ENCODE results near the gene EDIL3.

Gene EDIL3

GRCh38 chr5:84392836-84393235, 8.2 kb upstream of the EDIL3 start:
- H3K4me2 ChIP-seq (ENCODE audit: low read length) = no peak overlapping the region
- no peaks in the 10 kb centered on the region for H3K27me3 ChIP-seq (ENCODE audit: insufficient read depth, low read length, poor library complexity)
- no peak overlapping the region for H2BK15ac ChIP-seq (replicated peaks; ENCODE audit: low read depth)
- no peak overlapping the region for H3K56ac ChIP-seq (ENCODE audit: low read length)
- no CpG with 5 or more reads among the region's 2 CpGs for WGBS (ENCODE audit: extremely low coverage, insufficient coverage, low lambda C conversion rate)
- H3K4me3 ChIP-seq (ENCODE audit: low read length) = no peak overlapping the region
- no peak for DNase-seq
- H3K79me1 ChIP-seq (ENCODE audit: low read length) = no peaks in the 10 kb centered on the region
- H2AK5ac ChIP-seq (ENCODE audit: low read length) = no peak overlapping the region
- H2BK5ac ChIP-seq (ENCODE audit: low read length) = no peak overlapping the region
- no peak overlapping the region for H2BK120ac ChIP-seq (ENCODE audit: low read depth, low read length)
- no peaks in the 10 kb centered on the region for H3K79me2 ChIP-seq (ENCODE audit: control insufficient read depth, insufficient read depth, low read length)
- H3K36me3 ChIP-seq (ENCODE audit: control insufficient read depth, insufficient read depth, low read length) = no peaks in the 10 kb centered on the region
- no peak overlapping the region for H3K18ac ChIP-seq (ENCODE audit: low read length)
- no peaks in the 10 kb centered on the region for H3K4me1 ChIP-seq (ENCODE audit: control insufficient read depth, low read depth, low read length)
- no peak overlapping the region for H3K4ac ChIP-seq (ENCODE audit: low read depth, low read length)
- H4K8ac ChIP-seq (ENCODE audit: low read depth, low read length) = no peak overlapping the region
- H3K9ac ChIP-seq (ENCODE audit: low read length) = no peak overlapping the region
- no peak overlapping the region for H3K27ac ChIP-seq (ENCODE audit: low read depth, low read length)
- H4K5ac ChIP-seq (ENCODE audit: low read length) = no peak overlapping the region
- H3K23ac ChIP-seq (ENCODE audit: low read length) = no peak overlapping the region

DNA sequence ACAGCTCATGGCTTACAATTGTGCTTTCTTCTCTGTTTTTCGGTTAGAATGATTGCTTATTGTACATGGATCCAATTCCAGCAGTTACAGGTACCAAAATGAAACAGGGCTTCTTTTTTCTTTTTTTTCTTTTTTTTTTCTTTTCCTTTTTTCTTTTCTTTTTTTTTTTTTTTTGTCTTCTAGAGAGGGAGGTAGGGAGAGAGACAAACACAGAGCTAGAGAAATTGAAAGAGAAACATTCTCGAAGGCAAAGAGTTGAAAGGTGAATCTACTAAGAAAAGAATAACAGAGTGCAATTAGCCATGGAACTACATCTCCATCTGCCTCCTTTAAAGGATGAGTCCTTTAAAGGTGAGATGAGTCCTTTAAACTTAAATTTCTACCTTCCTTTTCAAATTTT, 1.0 kb upstream of the EDIL3 start:
- WGBS (ENCODE audit: extremely low coverage, insufficient coverage, low lambda C conversion rate) = no CpG with 5 or more reads among the region's 2 CpGs
- Histone ChIP-seq H3K56ac (ENCODE audit: low read length) (no peak overlapping the region), H3K4me2 (ENCODE audit: low read length) (no peak overlapping the region), H3K4ac (ENCODE audit: low read depth, low read length) (no peak overlapping the region), H2BK120ac (ENCODE audit: low read depth, low read length) (no peak overlapping the region), H4K8ac (ENCODE audit: low read depth, low read length) (no peak overlapping the region), H3K79me2 (ENCODE audit: control insufficient read depth, insufficient read depth, low read length) (no peaks in the 10 kb centered on the region), H2AK5ac (ENCODE audit: low read length) (no peak overlapping the region), H3K9ac (ENCODE audit: low read length) (no peak overlapping the region), H3K79me1 (ENCODE audit: low read length) (no peaks in the 10 kb centered on the region), H3K27me3 (ENCODE audit: insufficient read depth, low read length, poor library complexity) (no peaks in the 10 kb centered on the region), H3K23ac (ENCODE audit: low read length) (no peak overlapping the region), H3K4me3 (ENCODE audit: low read length) (no peak overlapping the region), H3K4me1 (ENCODE audit: control insufficient read depth, low read depth, low read length) (no peaks in the 10 kb centered on the region), H2BK15ac (replicated peaks; ENCODE audit: low read depth) (no peak overlapping the region), H4K5ac (ENCODE audit: low read length) (no peak overlapping the region), H3K27ac (ENCODE audit: low read depth, low read length) (no peak overlapping the region), H3K18ac (ENCODE audit: low read length) (no peak overlapping the region), H3K36me3 (ENCODE audit: control insufficient read depth, insufficient read depth, low read length) (no peaks in the 10 kb centered on the region), H2BK5ac (ENCODE audit: low read length) (no peak overlapping the region)
- no peak for DNase-seq

DNA sequence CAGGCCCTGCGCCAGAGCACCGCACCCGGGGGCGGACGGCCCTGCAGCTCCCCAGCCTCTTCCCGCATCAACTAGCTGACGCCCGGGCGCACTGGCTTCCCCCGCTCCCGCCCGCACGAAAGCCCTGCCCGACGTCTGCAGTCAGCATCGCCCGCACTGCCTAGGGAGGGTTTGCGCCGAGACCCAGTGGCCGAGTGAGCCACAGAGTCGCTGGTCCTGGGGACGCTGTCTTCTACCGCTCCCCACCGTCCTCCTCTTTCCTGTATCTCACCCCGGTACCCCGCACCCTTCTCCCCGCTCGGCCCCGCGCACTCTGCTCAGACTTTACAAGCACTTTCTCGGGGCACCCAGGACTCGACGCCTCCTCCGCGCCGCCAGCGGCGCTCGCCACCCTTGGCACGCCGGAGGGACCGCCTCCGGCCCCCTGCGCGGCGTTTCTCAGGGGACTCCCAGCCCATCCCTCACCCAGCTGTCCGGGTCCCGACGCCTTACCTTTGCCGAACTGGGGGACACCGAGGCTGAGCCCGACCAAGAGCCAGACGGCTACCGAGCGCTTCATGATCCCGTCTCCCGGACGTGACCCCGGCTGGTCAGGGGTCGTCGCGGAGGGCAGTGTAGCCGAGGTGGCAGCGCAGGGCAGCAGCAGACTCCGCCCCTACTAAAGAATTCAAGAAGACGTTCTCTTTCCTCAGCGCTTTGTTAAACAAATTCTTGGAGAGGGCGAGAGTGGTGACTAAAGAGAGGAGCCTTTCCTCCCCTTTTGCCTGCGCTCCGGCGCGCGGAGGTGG, 670 bp downstream of the EDIL3 start:
- no peaks in the 10 kb centered on the region for H3K36me3 ChIP-seq (ENCODE audit: control insufficient read depth, insufficient read depth, low read length)
- H3K4me2 ChIP-seq (ENCODE audit: low read length) = peak overlapping the region; percentile 98
- no peak overlapping the region for H4K5ac ChIP-seq (ENCODE audit: low read length)
- peak overlapping the region; percentile 71 for H3K4me3 ChIP-seq (ENCODE audit: low read length)
- H3K9ac ChIP-seq (ENCODE audit: low read length) = peak overlapping the region; percentile 28
- H3K27ac ChIP-seq (ENCODE audit: low read depth, low read length) = no peak overlapping the region
- no peak overlapping the region for H2BK5ac ChIP-seq (ENCODE audit: low read length)
- H3K23ac ChIP-seq (ENCODE audit: low read length) = peak overlapping the region; percentile 1
- no peaks in the 10 kb centered on the region for H3K79me2 ChIP-seq (ENCODE audit: control insufficient read depth, insufficient read depth, low read length)
- H3K56ac ChIP-seq (ENCODE audit: low read length) = peak overlapping the region; percentile 83
- no peak overlapping the region for H4K8ac ChIP-seq (ENCODE audit: low read depth, low read length)
- H3K18ac ChIP-seq (ENCODE audit: low read length) = peak overlapping the region; percentile 22
- H2BK15ac ChIP-seq (replicated peaks; ENCODE audit: low read depth) = no peak overlapping the region
- peak; percentile 71 for DNase-seq
- no peaks in the 10 kb centered on the region for H3K27me3 ChIP-seq (ENCODE audit: insufficient read depth, low read length, poor library complexity)
- H2AK5ac ChIP-seq (ENCODE audit: low read length) = no peak overlapping the region
- no peaks in the 10 kb centered on the region for H3K4me1 ChIP-seq (ENCODE audit: control insufficient read depth, low read depth, low read length)
- no CpG with 5 or more reads among the region's 73 CpGs for WGBS (ENCODE audit: extremely low coverage, insufficient coverage, low lambda C conversion rate)
- H3K4ac ChIP-seq (ENCODE audit: low read depth, low read length) = no peak overlapping the region
- no peaks in the 10 kb centered on the region for H3K79me1 ChIP-seq (ENCODE audit: low read length)
- no peak overlapping the region for H2BK120ac ChIP-seq (ENCODE audit: low read depth, low read length)

DNA sequence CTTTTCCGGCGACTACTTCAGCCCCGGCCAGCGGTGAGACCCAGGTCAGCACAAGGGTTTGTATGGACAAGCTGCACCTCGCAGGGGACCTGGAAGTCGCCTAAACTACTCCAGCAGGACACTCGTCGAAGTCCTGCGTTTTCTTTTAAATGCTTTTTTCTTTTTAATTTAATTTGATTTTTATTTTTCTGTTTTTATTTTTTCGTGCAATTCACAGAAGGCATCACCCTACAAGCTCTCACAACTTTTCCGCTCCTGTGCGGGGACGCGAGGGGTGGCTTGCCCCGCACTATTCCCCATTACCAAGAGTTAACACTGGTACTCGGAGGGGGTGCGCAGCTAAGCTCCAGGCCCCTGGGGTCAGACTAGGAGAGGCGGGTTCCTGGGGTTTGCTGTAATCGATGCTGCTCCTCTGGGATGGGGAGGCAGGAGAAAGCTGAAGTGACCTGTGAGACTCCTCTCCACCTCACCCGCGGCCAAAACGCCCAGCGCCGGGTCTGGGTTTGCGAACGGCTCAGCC, 1.3 kb downstream of the EDIL3 start:
- H3K4me1 ChIP-seq (ENCODE audit: control insufficient read depth, low read depth, low read length) = no peaks in the 10 kb centered on the region
- H3K23ac ChIP-seq (ENCODE audit: low read length) = peak overlapping the region; percentile 1
- no peak overlapping the region for H2AK5ac ChIP-seq (ENCODE audit: low read length)
- H3K27ac ChIP-seq (ENCODE audit: low read depth, low read length) = no peak overlapping the region
- no peak overlapping the region for H4K8ac ChIP-seq (ENCODE audit: low read depth, low read length)
- no peak overlapping the region for H2BK120ac ChIP-seq (ENCODE audit: low read depth, low read length)
- H3K4me3 ChIP-seq (ENCODE audit: low read length) = peak overlapping the region; percentile 71
- H3K4ac ChIP-seq (ENCODE audit: low read depth, low read length) = no peak overlapping the region
- H3K56ac ChIP-seq (ENCODE audit: low read length) = peak overlapping the region; percentile 96
- H3K18ac ChIP-seq (ENCODE audit: low read length) = no peak overlapping the region
- WGBS (ENCODE audit: extremely low coverage, insufficient coverage, low lambda C conversion rate) = no CpG with 5 or more reads among the region's 26 CpGs
- H3K4me2 ChIP-seq (ENCODE audit: low read length) = peak overlapping the region; percentile 98
- peak; percentile 38 for DNase-seq
- H2BK15ac ChIP-seq (replicated peaks; ENCODE audit: low read depth) = no peak overlapping the region
- no peaks in the 10 kb centered on the region for H3K27me3 ChIP-seq (ENCODE audit: insufficient read depth, low read length, poor library complexity)
- no peaks in the 10 kb centered on the region for H3K79me2 ChIP-seq (ENCODE audit: control insufficient read depth, insufficient read depth, low read length)
- H3K9ac ChIP-seq (ENCODE audit: low read length) = peak overlapping the region; percentile 83
- no peak overlapping the region for H2BK5ac ChIP-seq (ENCODE audit: low read length)
- no peaks in the 10 kb centered on the region for H3K79me1 ChIP-seq (ENCODE audit: low read length)
- H4K5ac ChIP-seq (ENCODE audit: low read length) = no peak overlapping the region
- no peaks in the 10 kb centered on the region for H3K36me3 ChIP-seq (ENCODE audit: control insufficient read depth, insufficient read depth, low read length)

- no peak overlapping the region for H2BK15ac ChIP-seq (replicated peaks; ENCODE audit: low read depth)
- no peaks in the 10 kb centered on the region for H3K4me1 ChIP-seq (ENCODE audit: control insufficient read depth, low read depth, low read length)
- H4K5ac ChIP-seq (ENCODE audit: low read length) = no peak overlapping the region
- peak overlapping the region; percentile 96 for H3K56ac ChIP-seq (ENCODE audit: low read length)
- no peak overlapping the region for H3K4ac ChIP-seq (ENCODE audit: low read depth, low read length)
- no peak overlapping the region for H3K27ac ChIP-seq (ENCODE audit: low read depth, low read length)
- H3K18ac ChIP-seq (ENCODE audit: low read length) = no peak overlapping the region
- no peak overlapping the region for H4K8ac ChIP-seq (ENCODE audit: low read depth, low read length)
- H2AK5ac ChIP-seq (ENCODE audit: low read length) = no peak overlapping the region
- H3K23ac ChIP-seq (ENCODE audit: low read length) = no peak overlapping the region
- no peaks in the 10 kb centered on the region for H3K27me3 ChIP-seq (ENCODE audit: insufficient read depth, low read length, poor library complexity)
- peak overlapping the region; percentile 98 for H3K4me2 ChIP-seq (ENCODE audit: low read length)
- H3K79me2 ChIP-seq (ENCODE audit: control insufficient read depth, insufficient read depth, low read length) = no peaks in the 10 kb centered on the region
- peak overlapping the region; percentile 19 for H2BK5ac ChIP-seq (ENCODE audit: low read length)
- H3K79me1 ChIP-seq (ENCODE audit: low read length) = no peaks in the 10 kb centered on the region
- H3K4me3 ChIP-seq (ENCODE audit: low read length) = peak overlapping the region; percentile 79
- no peak overlapping the region for H2BK120ac ChIP-seq (ENCODE audit: low read depth, low read length)
- DNase-seq = peak; percentile 83
- peak overlapping the region; percentile 83 for H3K9ac ChIP-seq (ENCODE audit: low read length)
- WGBS (ENCODE audit: extremely low coverage, insufficient coverage, low lambda C conversion rate) = no CpG with 5 or more reads among the region's 45 CpGs
- H3K36me3 ChIP-seq (ENCODE audit: control insufficient read depth, insufficient read depth, low read length) = no peaks in the 10 kb centered on the region
Observed at GRCh38 chr5:84382363-84383295, 2.1 kb downstream of the EDIL3 start.

Measured in mesendoderm (in vitro differentiated cells).